Activated CD8-positive, alpha-beta T cell treated with anti-CD3 and anti-CD28 coated beads for 36 hours (primary cell): Measurements from ENCODE around the gene GBP4. TPM values are rescaled to one million over a fixed set of nuclear protein-coding genes. Genes with fewer than 3 reads are reported as not detected.

Experiments used
- ATAC-seq: fragments of 200-7000 bp; cut with Tn5 transposase; one replicate; pipeline ENCODE4 v1.10.0; 2021; ENCODE audit warnings: mild to moderate bottlenecking, moderate library complexity
- CTCF ChIA-PET: fragments of 350-600 bp; sonication (Branson Sonifier 250); formaldehyde crosslinking; loops from one replicate; lab custom pipeline; 2021; ENCODE audit warnings: antibody characterized with exemption; lab: Charles Lee
- POLR2A ChIA-PET: fragments of 350-600 bp; sonication (Branson Sonifier 250); formaldehyde crosslinking; loops from one replicate; lab custom pipeline; 2021; ENCODE audit warnings: antibody characterized with exemption; lab: Charles Lee
- DNase-seq: peaks from one replicate; pipeline ENCODE4 v3.0.0-alpha.2; 2020
- H3K27ac Mint-ChIP-seq: one replicate; pipeline ENCODE4 v1.8.0; 2021; ENCODE audit warnings: mild to moderate bottlenecking, mixed read lengths
- H3K27me3 Mint-ChIP-seq: one replicate; pipeline ENCODE4 v1.8.0; 2021; ENCODE audit warnings: mixed read lengths
- H3K36me3 Mint-ChIP-seq: one replicate; pipeline ENCODE4 v1.8.0; 2021; ENCODE audit warnings: low read depth, mixed read lengths
- H3K4me1 Mint-ChIP-seq: one replicate; pipeline ENCODE4 v1.8.0; 2021; ENCODE audit warnings: low read depth, mixed read lengths
- H3K4me3 Mint-ChIP-seq: one replicate; pipeline ENCODE4 v1.8.0; 2021; ENCODE audit warnings: mild to moderate bottlenecking, moderate library complexity, mixed read lengths
- H3K9me3 Mint-ChIP-seq: one replicate; pipeline ENCODE4 v1.8.0; 2021; ENCODE audit warnings: mixed read lengths
- intact Hi-C: fragments of 100-400 bp; cut with micrococcal nuclease; formaldehyde crosslinking; loops from one replicate; pipeline ENCODE4 v1.10.0; 2022
- total RNA-seq, 2 experiments: library from RNA; stranded (reverse); gene quantifications; one replicate each; pipeline ENCODE4 v1.2.3, GENCODE V29; 2021
- TF ChIP-seq, protein P1 (sequence below): fragments of 200-600 bp; IDR thresholded peaks from one replicate; pipeline ENCODE4 v1.8.0; 2022; ENCODE audit warnings: antibody characterized with exemption, mild to moderate bottlenecking

The GBP4 gene
- total RNA-seq, 2 experiments from 2014 or later: 34.2 to 38.3 TPM

DNA sequence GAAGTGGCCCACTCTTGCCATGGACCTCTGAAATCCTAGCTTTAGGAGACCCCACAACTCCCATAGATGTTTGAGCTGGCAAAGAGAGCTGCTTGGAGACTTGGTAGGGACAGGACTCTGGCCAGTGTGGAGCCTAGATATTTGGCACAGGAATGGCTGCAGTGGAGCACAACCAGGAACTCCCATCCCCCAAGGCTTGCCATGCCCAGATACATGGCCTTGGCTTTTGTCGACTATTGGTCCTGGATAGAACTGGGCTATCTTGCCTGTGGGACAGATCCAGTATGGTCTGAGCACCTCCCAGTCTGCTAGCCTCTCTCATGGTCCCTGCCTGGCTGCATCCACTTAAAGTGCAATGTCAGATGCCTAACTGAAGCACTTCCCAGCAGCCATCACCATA lies 65.0 kb downstream of the GBP4 start:
- H3K36me3 Mint-ChIP-seq: peaks cover 10% of the 10 kb centered on the region
- peaks cover 25% of the 10 kb centered on the region for H3K4me1 Mint-ChIP-seq
- no peak overlapping the region for H3K27ac Mint-ChIP-seq
- CTCF ChIA-PET: no interaction called here
- TF ChIP-seq, protein P1, sequence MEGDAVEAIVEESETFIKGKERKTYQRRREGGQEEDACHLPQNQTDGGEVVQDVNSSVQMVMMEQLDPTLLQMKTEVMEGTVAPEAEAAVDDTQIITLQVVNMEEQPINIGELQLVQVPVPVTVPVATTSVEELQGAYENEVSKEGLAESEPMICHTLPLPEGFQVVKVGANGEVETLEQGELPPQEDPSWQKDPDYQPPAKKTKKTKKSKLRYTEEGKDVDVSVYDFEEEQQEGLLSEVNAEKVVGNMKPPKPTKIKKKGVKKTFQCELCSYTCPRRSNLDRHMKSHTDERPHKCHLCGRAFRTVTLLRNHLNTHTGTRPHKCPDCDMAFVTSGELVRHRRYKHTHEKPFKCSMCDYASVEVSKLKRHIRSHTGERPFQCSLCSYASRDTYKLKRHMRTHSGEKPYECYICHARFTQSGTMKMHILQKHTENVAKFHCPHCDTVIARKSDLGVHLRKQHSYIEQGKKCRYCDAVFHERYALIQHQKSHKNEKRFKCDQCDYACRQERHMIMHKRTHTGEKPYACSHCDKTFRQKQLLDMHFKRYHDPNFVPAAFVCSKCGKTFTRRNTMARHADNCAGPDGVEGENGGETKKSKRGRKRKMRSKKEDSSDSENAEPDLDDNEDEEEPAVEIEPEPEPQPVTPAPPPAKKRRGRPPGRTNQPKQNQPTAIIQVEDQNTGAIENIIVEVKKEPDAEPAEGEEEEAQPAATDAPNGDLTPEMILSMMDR: no peak
- H3K4me3 Mint-ChIP-seq: no peak overlapping the region
- intact Hi-C loops: no loop called here
- POLR2A ChIA-PET: interaction anchor here (0.9 to 1.5 kb wide), 2 partner anchors 124 to 141 kb away, joined by 3 to 4 read pairs; no protein-coding TSS in a partner anchor
- ATAC-seq (no peak), DNase-seq (no peak)
- H3K9me3 Mint-ChIP-seq: peaks cover 10% of the 10 kb centered on the region
- no peaks in the 10 kb centered on the region for H3K27me3 Mint-ChIP-seq

Other genes starting within 250 kb of the GBP4 start
- 10 to 100 TPM; 39.4 to 46.6 TPM for gene KYAT3, start 206.3 kb downstream of the GBP4 start, total RNA-seq
- gene RBMXL1, start 206.3 kb downstream of the GBP4 start, total RNA-seq: 10 to 100 TPM; 19.6 to 20.8 TPM
- gene GBP3, start 176.1 kb downstream of the GBP4 start, total RNA-seq: 1 to 10 TPM; 4.7 to 5.7 TPM
- 10 to 100 TPM; 69.6 to 71.5 TPM for gene GBP1, start 133.7 kb downstream of the GBP4 start, total RNA-seq
- 100 to 1,000 TPM; 181 to 189 TPM for gene GBP2, start 72.8 kb downstream of the GBP4 start, total RNA-seq
- gene GBP7, start 22.9 kb downstream of the GBP4 start, total RNA-seq: under 1 TPM; 0.11 to 0.20 TPM
- gene GBP5, start 73.9 kb upstream of the GBP4 start, total RNA-seq: 100 to 1,000 TPM; 163 to 174 TPM
- gene GBP6, start 165.1 kb upstream of the GBP4 start, total RNA-seq: under 1 TPM; 0.49 to 0.61 TPM